Mucosa of gallbladder (tissue), 1 donor: Measurements from ENCODE around the gene UGT1A6. TPM values are rescaled to one million over a fixed set of nuclear protein-coding genes. Genes with fewer than 3 reads are reported as not detected.

Experiments used
- DNase-seq: peaks from one replicate; pipeline ENCODE4 v3.0.0-alpha.2; 2020; ENCODE audit warnings: low spot score
- total RNA-seq: library from RNA; stranded (reverse); gene quantifications from one replicate; pipeline ENCODE4 v1.2.1, GENCODE V29; 2021
- donor health status: DM: no; HTN: no; CAD: no.

The UGT1A6 gene
- total RNA-seq, 1 donor from 2014 or later = 6.3 TPM

GRCh38 chr2:233764761-233765160, 72.1 kb downstream of the UGT1A6 start:
- no peak for DNase-seq

- DNase-seq = no peak
Observed at GRCh38 chr2:233766416-233766815, 73.7 kb downstream of the UGT1A6 start.

GRCh38 chr2:233768076-233768475, 75.4 kb downstream of the UGT1A6 start:
- DNase-seq = no peak

DNA sequence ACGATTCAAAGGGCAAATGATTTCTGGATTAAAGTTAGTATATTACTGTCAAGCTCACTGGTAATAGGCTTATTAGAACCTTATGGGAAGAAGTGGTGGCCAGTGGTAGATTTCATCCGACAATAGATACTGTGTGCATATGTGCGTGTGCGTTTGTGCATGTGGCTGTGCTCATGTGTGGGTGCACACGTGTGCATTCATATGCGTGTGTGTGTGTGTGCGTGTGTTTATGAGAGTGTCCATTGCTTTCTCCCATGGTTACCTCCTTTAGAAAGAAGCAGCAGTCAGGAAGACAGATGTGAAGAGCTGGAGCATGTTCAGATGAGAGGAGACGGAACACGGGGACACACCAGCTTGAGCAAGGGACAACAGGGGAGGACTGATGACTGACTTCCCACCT, 76.6 kb downstream of the UGT1A6 start:
- no peak for DNase-seq

GRCh38 chr2:233772153-233772552, 79.5 kb downstream of the UGT1A6 start:
- no peak for DNase-seq

DNA sequence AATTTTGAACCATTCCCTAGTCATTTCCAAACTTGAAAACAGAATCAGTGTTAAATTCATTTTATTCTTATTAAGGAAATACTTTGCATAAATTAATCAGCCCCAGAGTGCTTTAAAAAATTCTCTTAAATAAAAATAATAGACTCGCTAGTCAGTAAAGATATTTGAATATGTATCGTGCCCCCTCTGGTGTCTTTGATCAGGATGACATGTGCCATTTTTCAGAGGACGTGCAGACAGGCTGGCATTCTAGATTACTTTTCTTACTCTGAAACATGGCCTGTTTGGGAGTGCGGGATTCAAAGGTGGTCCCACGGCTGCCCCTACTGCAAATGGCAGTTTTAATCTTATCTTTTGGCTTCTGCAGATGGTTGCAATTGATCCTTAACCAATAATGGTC, 79.9 kb downstream of the UGT1A6 start:
- DNase-seq = no peak

DNA sequence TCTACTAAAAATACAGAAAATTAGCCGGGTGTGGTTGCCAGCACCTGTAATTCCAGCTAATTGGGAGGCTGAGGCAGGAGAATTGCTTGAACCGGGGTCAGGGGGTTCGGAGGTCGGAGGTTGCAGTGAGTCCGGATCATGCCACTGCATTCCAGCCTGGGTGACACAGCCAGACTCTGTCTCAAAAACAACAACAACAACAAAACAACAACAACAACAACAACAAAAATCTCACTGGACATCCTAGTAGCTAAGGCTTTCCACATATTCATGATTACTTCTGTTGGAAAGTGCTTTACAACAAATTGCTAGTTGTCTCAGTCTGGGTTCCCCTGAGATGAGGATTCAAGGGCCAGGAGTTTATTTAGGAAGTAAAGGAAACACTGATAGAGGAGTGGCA, 81.2 kb downstream of the UGT1A6 start:
- no peak for DNase-seq

GRCh38 chr2:233775414-233775813, 82.7 kb downstream of the UGT1A6 start:
- no peak for DNase-seq

DNA sequence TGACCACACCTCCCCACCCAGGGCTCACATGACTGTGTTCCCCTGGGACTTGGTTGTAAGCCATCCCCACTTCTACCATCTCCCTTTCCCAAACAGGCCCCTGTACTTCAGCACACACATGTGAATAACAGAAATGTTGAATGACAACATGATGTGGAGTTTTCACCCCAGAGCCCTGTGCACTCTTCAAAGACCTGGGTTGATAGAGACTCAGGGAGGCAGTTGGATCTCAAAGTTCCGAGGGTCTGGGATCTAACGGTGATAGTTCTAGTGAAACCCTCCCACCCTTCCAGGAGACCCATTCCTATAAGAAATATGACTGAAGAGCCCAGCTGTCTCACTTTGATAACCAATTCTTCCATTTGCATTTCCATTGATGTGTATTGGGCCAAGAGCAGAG, 85.3 kb downstream of the UGT1A6 start, which contains the start of gene MROH2A:
Gene MROH2A, plus strand, starts transcription at position 301 of the 400 bp plus-strand sequence. CDS start 1,029 bp downstream, outside the sequence.
- no peak for DNase-seq

- no peak for DNase-seq
Observed at GRCh38 chr2:233779722-233780121, 87.0 kb downstream of the UGT1A6 start.

- no peak for DNase-seq
Observed at GRCh38 chr2:233780771-233781170, 88.1 kb downstream of the UGT1A6 start.

DNA sequence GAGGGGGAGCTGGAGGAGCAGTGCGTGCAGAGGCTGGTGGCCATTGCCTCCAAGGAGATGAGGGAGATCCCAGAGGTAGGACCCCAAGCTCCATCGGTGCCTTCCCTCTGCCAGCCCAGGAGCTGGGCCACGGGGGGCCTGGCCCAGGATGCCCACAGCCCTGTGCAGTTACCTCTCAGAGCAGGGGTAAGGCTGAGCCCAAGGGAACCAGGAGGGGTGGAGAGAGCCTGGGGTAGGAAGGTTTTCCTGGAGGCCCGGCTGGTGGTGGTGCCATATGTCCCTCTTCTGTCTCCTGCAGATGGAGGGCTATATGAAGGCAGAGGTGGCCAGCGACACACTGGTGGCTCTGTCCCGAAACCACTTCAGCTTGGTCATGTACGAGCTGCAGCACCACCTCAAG, 96.9 kb downstream of the UGT1A6 start:
- DNase-seq = no peak

DNA sequence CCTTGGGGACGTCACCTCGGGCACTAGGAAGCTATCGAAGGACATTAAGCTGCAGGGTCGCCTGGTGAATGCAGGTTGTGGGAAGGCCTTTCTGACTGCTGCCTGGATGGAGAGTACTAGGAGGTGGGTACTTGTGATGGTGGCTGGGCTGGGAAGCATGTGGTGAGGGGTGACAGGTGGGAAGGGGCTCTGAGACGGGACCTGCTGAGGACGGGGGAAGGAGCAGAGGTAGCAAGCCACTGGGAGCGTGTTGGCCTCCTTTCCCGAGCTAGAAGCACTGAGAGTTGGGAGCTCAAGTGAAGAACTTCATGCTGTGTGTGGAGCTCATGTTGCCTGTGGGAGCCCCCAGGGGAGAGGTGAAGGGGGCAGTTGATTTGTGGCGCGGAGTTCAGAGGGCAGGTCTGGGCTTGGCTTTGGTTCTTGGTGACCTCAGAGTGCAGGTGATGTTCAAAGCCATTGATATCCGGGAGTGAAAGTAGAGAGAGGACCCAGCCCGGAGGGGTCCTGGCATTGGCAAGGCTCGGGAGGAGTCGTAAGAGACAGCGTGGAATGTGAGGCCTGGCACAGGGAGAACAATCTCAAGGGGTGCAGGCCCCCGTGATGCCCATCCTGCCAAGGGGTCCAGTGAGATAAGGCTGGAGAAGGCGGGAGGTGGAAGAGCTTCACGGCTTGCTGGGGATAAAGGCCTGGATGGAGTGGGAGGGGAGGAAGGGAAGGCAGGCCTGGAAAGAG, 98.6 kb downstream of the UGT1A6 start:
- DNase-seq = no peak

DNA sequence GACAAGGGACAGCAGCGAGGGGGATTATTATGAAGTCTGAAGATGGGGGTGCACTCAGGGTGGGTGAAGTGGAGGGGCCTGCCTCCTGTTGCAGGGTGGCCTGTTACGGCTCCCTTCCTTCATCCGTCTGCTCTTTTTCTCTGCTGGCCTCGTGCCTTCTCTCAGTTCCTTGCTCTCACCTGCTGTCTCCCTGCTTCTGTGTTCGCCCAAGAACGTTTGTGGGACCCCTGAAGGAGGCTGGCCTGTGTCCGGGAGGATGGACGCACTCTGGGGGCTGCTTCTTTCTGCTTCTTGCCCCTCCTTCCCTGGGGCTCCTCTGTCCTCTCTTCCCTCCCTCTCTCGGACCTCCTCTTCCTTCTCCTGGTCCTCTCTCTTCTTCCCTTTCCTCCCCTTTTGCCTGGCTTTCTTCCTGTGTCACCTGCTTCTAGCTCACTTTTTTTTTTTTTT, 99.2 kb downstream of the UGT1A6 start:
- no peak for DNase-seq

DNA sequence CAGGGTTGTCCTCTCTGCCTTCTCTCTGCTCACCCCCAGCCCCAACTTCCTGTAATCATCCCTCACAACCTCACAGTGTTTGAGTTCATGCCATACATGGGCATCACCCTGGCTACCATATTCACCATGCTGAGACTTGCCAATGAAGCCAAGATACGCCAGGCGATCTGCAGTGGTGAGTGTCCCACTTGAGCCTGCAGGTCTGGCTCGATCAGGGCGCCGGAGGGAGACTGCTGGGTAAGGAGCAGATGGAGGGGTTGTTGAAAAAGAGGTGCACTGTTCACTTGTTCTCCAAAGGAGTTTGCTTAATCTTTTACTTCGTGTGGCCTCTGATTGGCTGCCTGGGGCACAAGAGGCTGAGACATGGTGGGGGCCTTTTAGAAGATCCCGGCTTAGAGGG, 100.0 kb downstream of the UGT1A6 start:
- DNase-seq = no peak

- DNase-seq = no peak
Observed at GRCh38 chr2:233793465-233794127, 100.9 kb downstream of the UGT1A6 start.

DNA sequence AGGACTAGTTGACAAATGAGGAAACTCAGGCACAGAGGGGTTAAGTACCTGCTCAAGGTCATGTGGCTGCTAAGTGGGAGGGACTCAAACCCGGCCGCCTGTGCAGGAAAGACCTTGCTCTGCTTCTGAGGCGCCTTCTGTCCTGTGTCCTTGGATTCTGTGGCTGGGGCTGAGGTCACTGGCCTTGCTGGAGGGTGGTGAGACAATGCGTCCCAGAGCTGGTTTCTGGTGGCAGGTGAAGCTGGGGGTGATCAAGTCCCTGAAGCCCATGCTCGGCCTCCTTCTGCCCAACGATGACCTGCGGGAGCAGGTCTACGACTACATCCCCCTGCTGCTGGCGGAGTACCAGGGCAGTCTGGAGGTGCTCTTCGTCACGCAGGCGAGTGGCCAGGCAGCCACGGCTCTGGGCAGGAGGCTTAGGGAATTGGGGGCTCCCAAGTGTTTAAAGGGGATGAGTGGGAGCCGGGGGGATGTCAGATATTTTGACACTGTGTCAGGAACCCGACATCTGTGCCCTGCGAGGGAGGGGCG, 101.5 kb downstream of the UGT1A6 start:
- no peak for DNase-seq

DNA sequence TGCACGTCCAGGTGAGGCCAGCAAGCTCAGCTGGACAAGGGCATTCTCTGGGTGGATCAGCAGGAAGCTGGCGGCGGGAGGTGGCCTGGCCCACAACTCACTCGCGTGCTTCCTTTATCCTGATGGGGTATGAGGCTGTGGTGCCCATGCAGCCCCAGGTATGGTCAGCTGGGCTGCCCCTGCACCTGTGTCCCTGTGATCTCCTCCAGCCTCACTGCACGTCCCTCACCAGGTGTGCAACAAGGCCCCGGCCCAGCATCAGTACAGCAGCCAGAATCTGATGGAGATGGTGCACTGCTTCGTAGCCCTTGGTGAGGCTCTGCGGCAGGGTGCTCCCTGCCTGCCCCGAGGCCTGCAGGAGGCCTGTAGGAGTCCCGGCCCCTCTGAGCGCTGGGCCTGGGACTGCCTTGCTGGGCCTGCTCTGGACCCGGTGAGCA, 103.1 kb downstream of the UGT1A6 start:
- DNase-seq = no peak

GRCh38 chr2:233796254-233796653, 103.6 kb downstream of the UGT1A6 start:
- DNase-seq = no peak

GRCh38 chr2:233798335-233799086, 105.8 kb downstream of the UGT1A6 start:
- no peak for DNase-seq

GRCh38 chr2:233799087-233799665, 106.5 kb downstream of the UGT1A6 start:
- peak; percentile 6 for DNase-seq

- peak; percentile 8 for DNase-seq
Observed at GRCh38 chr2:233799716-233800115, 107.0 kb downstream of the UGT1A6 start.
